Left cardiac atrium (tissue), 4 donors: Measurements from ENCODE around the gene ICAM2. TPM values are rescaled to one million over a fixed set of nuclear protein-coding genes. Genes with fewer than 3 reads are reported as not detected.

Experiments
- ATAC-seq, 2 donors: fragments of 200-7000 bp; cut with Tn5 transposase; one replicate each; pipeline ENCODE4 v1.9.1; 2020; ENCODE audit warnings: mild to moderate bottlenecking in 2 of 2, moderate library complexity in 2 of 2
- DNase-seq: peaks from one replicate; pipeline ENCODE4 v3.0.0-alpha.2; 2020
- intact Hi-C, 2 donors: fragments of 100-400 bp; cut with DNase I; formaldehyde crosslinking; loops; one replicate each; pipeline versions ENCODE4 v1.14.1 to v1.15.1; 2022 to 2023
- long read RNA-seq: library from polyadenylated mRNA; unstranded; transcript quantifications from one replicate; pipeline ENCODE4 v2.0.0, GENCODE V29; 2021
- total RNA-seq, 2 donors: library from RNA; stranded (reverse); fragmentation: NEBNext Ultra II Directional; extraction: Animal tissue kit (Norgen Biotek cat#: 25700); gene quantifications; one replicate each; pipeline ENCODE4 v1.2.1, GENCODE V29; 2021
- donor health status: DM: no; HTN: yes; CAD: no.
- donor health status: DM: no; HTN: yes; CAD: no; lungs with severe emphysema.
- donor health status: DM: yes; HTN: yes; CAD: no.
- donor health status: Dilated cardiomyopathy.

Gene ICAM2
- 10 to 100 TPM; 33.0 to 67.4 TPM for total RNA-seq
- long read RNA-seq, transcript ICAM2-208 (5 exons, 1,103 nt) = major isoform, 18 of 35 reads
- long read RNA-seq, transcript ICAM2-203 (4 exons, 1,221 nt) = minor isoform, 13 of 35 reads
- long read RNA-seq, partial matches to known transcripts = 1 of 35 reads
- long read RNA-seq, other reads (novel, unspliced or antisense) = 2 of 35 reads

GRCh38 chr17:64020056-64020766 lies at the start of gene ICAM2:
Gene ICAM2 (minus strand): TSS chr17:64020633. CDS start chr17:64006691, 13,942 bp downstream.
- intact Hi-C loops = loop anchor here (10.0 kb wide), 2 partner anchors 105 to 265 kb away; partner anchors contain the start of genes CSHL1 (in 1 of the 2) and GH1 (in 1 of the 2)
- peak; percentile 75 for DNase-seq
- ATAC-seq = peak; percentile 90

DNA sequence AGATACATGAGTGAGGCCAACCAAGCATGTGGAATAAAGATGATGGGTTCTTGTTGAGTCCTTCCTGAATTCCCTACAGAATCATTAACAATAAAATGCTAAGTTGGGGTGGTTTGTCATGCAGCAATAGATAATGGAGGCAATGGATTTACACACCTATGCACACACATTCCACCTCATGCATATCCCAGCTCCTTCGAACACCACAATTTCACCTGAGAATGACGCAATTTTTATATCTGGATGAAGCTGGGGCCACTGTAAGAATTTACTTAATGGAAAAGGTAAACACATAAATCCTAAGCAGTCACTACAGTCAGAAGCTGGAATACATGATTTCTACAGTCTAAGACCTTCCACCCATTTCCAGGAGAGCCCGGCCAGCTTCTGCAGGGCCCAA lies 49.8 kb upstream of the ICAM2 start:
- intact Hi-C loops = no loop called here
- DNase-seq (no peak), ATAC-seq (no peak)

GRCh38 chr17:64069143-64069542 lies 48.7 kb upstream of the ICAM2 start:
- intact Hi-C loops = loop anchor here (10.0 kb wide), 2 partner anchors 66 to 216 kb away; partner anchors contain the start of gene ERN1 (in 2 of the 2)
- ATAC-seq (no peak), DNase-seq (no peak)

DNA sequence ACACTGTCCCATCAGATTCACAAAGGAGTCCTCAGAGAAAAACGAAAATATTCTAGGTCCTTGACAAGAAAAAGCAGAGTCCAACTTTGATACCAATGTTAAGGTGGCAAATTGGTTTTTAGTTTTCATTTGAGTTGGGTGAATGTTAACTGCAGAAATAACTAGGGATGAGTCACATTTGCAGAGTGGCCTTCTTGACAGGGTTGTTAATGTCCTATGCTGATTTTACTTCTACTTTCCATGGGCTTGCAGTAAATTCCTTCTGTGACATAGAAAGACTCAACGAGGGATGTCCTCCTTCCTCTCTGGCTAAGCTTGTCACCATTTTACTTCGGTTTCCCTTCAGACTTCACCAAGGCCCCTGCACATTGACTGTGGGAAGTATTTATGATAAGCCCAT lies 47.2 kb upstream of the ICAM2 start:
- intact Hi-C loops = loop anchor here (10.0 kb wide), 2 partner anchors 67 to 217 kb away; partner anchors contain the start of gene ERN1 (in 2 of the 2)
- DNase-seq = no peak
- no peak for ATAC-seq

DNA sequence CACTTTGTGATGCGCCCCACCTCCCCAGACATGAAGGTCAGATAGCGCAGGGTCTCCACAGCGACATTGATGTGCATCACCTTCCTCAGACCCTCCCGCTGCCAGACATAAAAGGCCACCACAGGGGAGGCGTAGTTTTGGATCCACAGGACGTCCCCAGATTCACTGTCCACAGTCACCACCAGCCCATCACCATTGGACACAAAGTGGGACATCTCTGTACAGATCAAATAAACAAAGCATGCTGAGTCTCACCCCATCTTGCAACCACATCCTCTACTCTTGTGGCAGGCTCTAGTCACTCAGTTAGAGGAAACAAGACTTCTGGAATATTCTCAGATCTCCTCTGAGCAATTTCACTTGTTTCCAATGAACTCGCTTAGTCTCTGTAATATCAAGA lies 46.3 kb upstream of the ICAM2 start:
- ATAC-seq (peak in 1 of 2 donors; percentile 42), DNase-seq (no peak)
- intact Hi-C loops = loop anchor here (10.0 kb wide), 2 partner anchors 68 to 218 kb away; partner anchors contain the start of gene ERN1 (in 2 of the 2)

DNA sequence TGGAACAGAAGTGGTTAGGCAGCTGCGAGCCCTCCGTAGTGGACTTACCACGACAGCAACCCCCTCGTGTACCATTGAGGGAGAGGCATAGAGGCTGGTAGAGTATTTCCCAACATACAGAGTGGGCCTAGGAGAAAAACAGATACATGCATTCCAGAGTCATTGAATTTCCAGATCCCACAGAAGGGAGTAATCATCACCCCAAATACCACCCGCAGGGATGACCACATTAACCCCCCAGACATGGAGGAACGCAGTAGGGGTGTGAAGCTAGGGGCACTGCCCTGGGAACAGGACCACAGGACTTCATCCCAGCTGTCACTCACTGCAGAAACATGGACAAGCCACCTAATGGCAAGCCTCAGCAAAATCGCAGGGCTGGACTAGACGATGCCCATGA lies 44.7 kb upstream of the ICAM2 start:
- no peak for ATAC-seq
- intact Hi-C loops = loop anchor here (10.0 kb wide), 2 partner anchors 70 to 220 kb away; partner anchors contain the start of gene ERN1 (in 2 of the 2)
- no peak for DNase-seq

DNA sequence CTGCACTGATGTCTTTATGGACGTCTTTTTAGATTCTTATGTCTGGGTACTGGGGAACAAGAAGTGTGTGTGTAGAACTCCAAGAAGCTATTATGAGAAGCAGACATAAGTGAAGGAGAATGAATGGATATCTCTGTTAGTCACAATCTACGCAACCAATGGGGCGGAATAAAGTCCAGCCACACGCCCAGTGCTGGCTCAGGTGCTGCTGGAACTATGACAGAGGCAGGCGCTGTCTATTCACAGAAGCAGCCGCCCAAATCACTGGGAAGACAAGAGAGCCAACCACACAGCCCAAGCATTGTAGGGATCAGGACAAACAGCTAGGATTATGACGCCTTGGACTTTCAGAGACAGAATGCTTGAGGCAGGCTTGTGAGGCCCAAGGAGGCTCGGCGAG lies 43.9 kb upstream of the ICAM2 start:
- intact Hi-C loops = loop anchor here (10.0 kb wide), 2 partner anchors 70 to 220 kb away; partner anchors contain the start of gene ERN1 (in 2 of the 2)
- DNase-seq = no peak
- no peak for ATAC-seq

GRCh38 chr17:64063766-64064224 lies 43.4 kb upstream of the ICAM2 start:
- intact Hi-C loops = loop anchor here (10.0 kb wide), 2 partner anchors 71 to 221 kb away; partner anchors contain the start of gene ERN1 (in 2 of the 2)
- ATAC-seq (peak; percentile 55 to 72), DNase-seq (peak; percentile 71)

GRCh38 chr17:64063088-64063487 lies 42.7 kb upstream of the ICAM2 start:
- DNase-seq (no peak), ATAC-seq (peak in 1 of 2 donors; percentile 21)
- intact Hi-C loops = loop anchor here (10.0 kb wide), 2 partner anchors 72 to 222 kb away; partner anchors contain the start of gene ERN1 (in 2 of the 2)

DNA sequence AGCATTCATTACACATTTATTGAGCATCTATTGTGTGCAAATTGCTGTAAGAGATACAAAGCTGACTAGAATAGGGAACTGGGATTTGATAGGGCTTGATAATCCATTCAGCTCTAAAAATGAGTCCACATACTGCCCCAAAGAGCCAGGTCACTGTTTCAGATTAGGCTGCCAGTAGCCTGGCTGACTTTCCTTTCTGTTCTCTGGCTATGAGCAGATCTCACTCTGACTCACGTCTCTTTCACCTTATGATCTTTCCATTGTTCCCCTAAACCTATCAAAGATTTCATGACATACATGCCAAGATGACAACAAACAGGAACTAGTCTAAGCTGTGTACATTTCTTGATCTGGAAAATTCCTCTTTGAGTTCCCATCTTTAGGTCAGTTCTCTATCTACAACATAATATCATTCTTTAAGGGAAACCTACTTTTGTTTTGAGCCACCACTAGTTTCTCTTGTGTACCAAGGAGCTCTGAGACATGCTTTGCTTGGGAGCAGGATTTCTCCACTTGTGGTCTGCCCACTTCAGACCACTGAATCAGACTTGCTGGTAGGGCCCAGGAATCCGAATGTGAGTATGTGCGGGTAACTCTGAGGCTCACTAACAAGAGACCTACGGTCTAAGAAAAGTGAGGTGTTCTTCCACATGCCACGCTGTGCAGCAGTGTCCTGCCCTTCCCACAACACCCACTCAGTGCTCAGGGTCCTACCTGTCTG lies 40.9 kb upstream of the ICAM2 start:
- intact Hi-C loops = loop anchor here (10.0 kb wide), 2 partner anchors 73 to 223 kb away; partner anchors contain the start of gene ERN1 (in 2 of the 2)
- DNase-seq = no peak
- ATAC-seq = no peak

DNA sequence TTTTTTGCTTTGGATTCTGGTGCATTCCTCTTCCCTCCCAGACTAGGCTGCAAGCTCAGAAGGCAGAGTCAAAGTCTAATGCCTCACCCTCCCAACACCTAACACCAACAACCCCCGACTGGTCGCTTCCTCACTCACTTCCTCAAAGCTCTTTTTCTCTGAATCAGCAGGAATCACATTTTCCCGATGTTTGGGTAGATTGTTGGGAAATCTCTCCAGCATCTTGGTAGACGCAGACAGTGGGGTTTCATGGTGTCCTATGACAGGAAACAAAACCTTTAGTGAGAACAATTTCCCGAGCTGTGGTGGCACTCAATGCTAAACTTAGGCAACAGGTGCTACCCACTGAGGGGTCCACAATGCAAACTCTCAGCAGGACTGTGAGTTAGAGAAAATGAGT lies 39.9 kb upstream of the ICAM2 start:
- no peak for ATAC-seq
- no peak for DNase-seq
- intact Hi-C loops = loop anchor here (10.0 kb wide), 2 partner anchors 74 to 224 kb away; partner anchors contain the start of gene ERN1 (in 2 of the 2)

GRCh38 chr17:64059756-64060155 lies 39.3 kb upstream of the ICAM2 start:
- DNase-seq (no peak), ATAC-seq (no peak)
- intact Hi-C loops = loop anchor here (10.0 kb wide), 3 partner anchors 55 to 225 kb away; partner anchors contain the start of gene ERN1 (in 2 of the 2)

- intact Hi-C loops = loop anchor here in 1 of 2 donors (10.0 kb wide), 1 partner anchor 56 kb away; no protein-coding TSS in a partner anchor
- DNase-seq (no peak), ATAC-seq (peak in 1 of 2 donors; percentile 60)
These were observed 38.2 kb upstream of the ICAM2 start for GRCh38 chr17:64058621-64059020.

DNA sequence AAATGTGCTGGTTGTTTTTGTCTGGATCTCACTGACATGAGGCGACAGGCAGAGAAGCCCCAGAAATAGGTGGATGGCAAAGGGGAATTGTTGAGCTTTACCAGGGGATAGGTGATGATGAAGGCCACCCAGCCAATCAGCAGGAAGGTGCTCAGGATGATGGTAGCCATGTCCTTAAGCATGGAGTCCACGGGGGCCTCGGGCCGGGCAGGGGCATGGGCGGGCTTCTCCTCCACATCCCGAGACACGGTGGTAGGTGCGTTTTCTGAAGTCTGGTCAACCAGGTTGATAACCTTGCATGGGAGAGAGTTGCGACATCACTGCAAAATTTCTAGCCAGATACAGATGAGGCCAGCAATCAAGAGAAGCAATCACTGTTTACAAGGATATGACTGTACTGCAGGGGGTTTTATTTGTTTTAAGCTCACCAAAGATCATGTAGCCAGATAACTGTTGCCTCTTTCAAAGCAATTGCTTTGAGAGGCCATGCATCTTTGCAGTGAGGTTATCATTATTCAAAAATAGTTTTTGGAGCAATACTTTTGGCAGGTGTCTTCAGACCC lies 37.3 kb upstream of the ICAM2 start:
- peak in 1 of 2 donors; percentile 6 for ATAC-seq
- DNase-seq = no peak
- intact Hi-C loops = loop anchor here in 1 of 2 donors (10.0 kb wide), 1 partner anchor 57 kb away; no protein-coding TSS in a partner anchor

GRCh38 chr17:64056269-64057005 lies 36.0 kb upstream of the ICAM2 start:
- intact Hi-C loops = loop anchor here in 1 of 2 donors (10.0 kb wide), 1 partner anchor 58 kb away; no protein-coding TSS in a partner anchor
- no peak for ATAC-seq
- no peak for DNase-seq

- DNase-seq (no peak), ATAC-seq (no peak)
- intact Hi-C loops = loop anchor here in 1 of 2 donors (10.0 kb wide), 1 partner anchor 59 kb away; no protein-coding TSS in a partner anchor
These were observed 35.0 kb upstream of the ICAM2 start for GRCh38 chr17:64055183-64056142.
